Smooth muscle cell (in vitro differentiated cells): Measurements from ENCODE around the gene KLHL42. TPM values are rescaled to one million over a fixed set of nuclear protein-coding genes. Genes with fewer than 3 reads are reported as not detected.

ENCODE experiments used
- DNase-seq: peaks from one replicate; lab custom pipeline; 2025; ENCODE audit not compliant: unreplicated experiment; lab: John Stamatoyannopoulos, UW
- H2AFZ ChIP-seq: fragments of 200-600 bp; sonication (generic); 2 replicates; pipeline ENCODE4 v1.6.0; 2016; ENCODE audit warnings: antibody characterized with exemption, low read depth, mild to moderate bottlenecking
- H3F3A ChIP-seq: fragments of 200-600 bp; sonication (generic); 2 replicates; pipeline ENCODE4 v1.6.0; 2017; ENCODE audit warnings: antibody characterized with exemption, low read depth
- H3K27ac ChIP-seq: fragments of 200-600 bp; sonication (generic); 2 replicates; pipeline ENCODE4 v1.5.1; 2016; ENCODE audit warnings: low read depth, mild to moderate bottlenecking
- H3K27me3 ChIP-seq: fragments of 200-600 bp; sonication (generic); 2 replicates; pipeline ENCODE4 v1.6.1; 2016; ENCODE audit warnings: low read depth, mild to moderate bottlenecking
- H3K36me3 ChIP-seq: fragments of 200-600 bp; sonication (generic); 2 replicates; pipeline ENCODE4 v1.5.1; 2016; ENCODE audit warnings: low read depth
- H3K4me1 ChIP-seq: fragments of 200-600 bp; sonication (generic); 2 replicates; pipeline ENCODE4 v1.5.1; 2016; ENCODE audit warnings: low read depth
- H3K4me2 ChIP-seq: fragments of 200-600 bp; sonication (generic); 2 replicates; pipeline ENCODE4 v1.6.0; 2016; ENCODE audit warnings: mild to moderate bottlenecking
- H3K4me3 ChIP-seq: fragments of 200-600 bp; sonication (generic); 2 replicates; pipeline ENCODE4 v1.5.1; 2016; ENCODE audit warnings: mild to moderate bottlenecking
- H3K79me2 ChIP-seq: fragments of 200-600 bp; sonication (generic); 2 replicates; pipeline ENCODE4 v1.6.0; 2016; ENCODE audit warnings: low read depth, mild to moderate bottlenecking
- H3K9ac ChIP-seq: fragments of 200-600 bp; sonication (generic); 2 replicates; pipeline ENCODE4 v1.6.0; 2016; ENCODE audit warnings: low read depth
- H3K9me3 ChIP-seq: fragments of 200-600 bp; sonication (generic); replicated peaks from 2 replicates; pipeline ENCODE4 v1.5.1; 2016; ENCODE audit warnings: low read depth
- H4K20me1 ChIP-seq: fragments of 200-600 bp; sonication (generic); 2 replicates; pipeline ENCODE4 v1.6.0; 2016; ENCODE audit warnings: low read depth
- CTCF ChIP-seq: fragments of 200-600 bp; sonication (generic); IDR thresholded peaks from 2 replicates; pipeline ENCODE4 v1.5.1; 2017; ENCODE audit warnings: borderline replicate concordance, mild to moderate bottlenecking, antibody characterized with exemption; ENCODE audit not compliant: insufficient read depth, poor library complexity, severe bottlenecking
- WGBS: methylation state at CpG from one replicate; pipeline ENCODE4 v1.1.7; 2016; ENCODE audit warnings: low lambda C conversion rate; 5-methylcytosine and 5-hydroxymethylcytosine counted together
- polyA plus RNA-seq: library from polyadenylated mRNA; unstranded; fragments of >200 nt; fragmentation: Nextera tagmentation; extraction: Ambion mirVana; gene quantifications from 2 replicates; pipeline ENCODE4 v1.2.1, GENCODE V29; 2016
- total RNA-seq: library from RNA; depleted of rRNA; stranded (reverse); fragments of >200 nt; gene quantifications from 2 replicates; pipeline ENCODE4 v1.2.3, GENCODE V29; 2014

The KLHL42 gene
- total and polyA plus RNA-seq, 2 experiments from 2014 or later = 25.6 to 35.4 TPM

DNA sequence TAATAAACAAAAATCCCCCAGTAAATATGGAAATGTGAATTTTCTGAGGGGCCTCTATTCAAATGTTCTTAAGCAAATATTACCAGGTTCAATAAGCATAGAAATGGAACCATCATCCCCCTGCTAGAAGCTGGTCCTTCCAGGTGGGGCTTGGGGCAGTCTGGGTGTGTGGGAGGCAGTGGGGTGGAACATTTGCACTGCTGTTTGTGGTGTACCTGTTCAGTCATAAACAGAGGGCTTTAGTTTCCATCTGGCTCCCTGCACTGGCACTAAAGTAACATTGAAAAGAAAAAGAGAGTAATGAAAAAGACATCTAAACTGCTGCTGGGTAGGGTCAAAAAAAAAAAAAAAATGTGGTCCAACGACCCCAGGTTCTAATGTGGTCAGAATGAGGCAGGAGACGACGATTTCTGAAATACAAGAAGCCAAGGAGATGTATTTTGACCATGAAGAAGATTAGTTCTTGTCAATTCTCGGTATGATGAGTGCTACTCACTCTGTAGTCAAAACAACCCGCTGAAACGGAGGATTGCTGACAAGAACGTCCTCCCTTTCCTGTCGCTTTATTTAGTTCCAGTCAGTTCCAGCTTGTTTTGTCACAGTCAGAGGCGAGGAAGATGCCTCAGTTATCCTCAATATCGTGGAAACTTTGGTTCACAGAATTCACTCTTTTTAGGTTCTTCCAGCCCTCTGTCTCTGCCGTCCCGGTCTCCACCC, 44.3 kb downstream of the KLHL42 start:
- no peak for DNase-seq
- no peak overlapping the region for H2AFZ ChIP-seq
- H3K4me2 ChIP-seq = no peak overlapping the region

DNA sequence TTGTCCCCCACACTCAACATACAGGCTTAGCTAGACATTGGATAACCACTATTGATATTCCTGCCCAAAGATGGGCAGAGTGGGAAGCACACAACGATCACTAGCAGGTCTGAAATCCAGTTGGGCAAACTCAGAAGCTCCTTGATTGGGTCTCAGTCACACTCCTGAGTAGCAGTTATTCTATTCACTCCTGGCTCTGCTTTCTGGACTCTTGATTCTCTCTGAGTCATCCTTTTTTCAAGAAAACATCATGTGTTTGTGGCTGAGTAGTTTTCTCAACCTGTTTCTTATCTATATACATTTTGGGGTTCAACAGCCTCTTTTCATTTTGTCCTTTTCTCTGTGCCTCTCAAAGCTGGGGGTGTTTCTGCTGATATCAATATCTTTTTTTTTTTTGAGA, 46.0 kb downstream of the KLHL42 start:
- Histone ChIP-seq H3K4me3 (no peak overlapping the region), H3K4me1 (peaks cover 5% of the 10 kb centered on the region), H4K20me1 (no peaks in the 10 kb centered on the region), H3K27me3 (no peaks in the 10 kb centered on the region), H3K79me2 (no peaks in the 10 kb centered on the region), H3K9ac (no peak overlapping the region), H3F3A (no peaks in the 10 kb centered on the region), H3K27ac (no peak overlapping the region), H3K36me3 (no peaks in the 10 kb centered on the region), H3K4me2 (no peak overlapping the region), H3K9me3 (no peaks in the 10 kb centered on the region), H2AFZ (no peak overlapping the region)
- WGBS = 91% methylated on average over 1 of the region's 1 CpG
- DNase-seq = no peak
- no peak for TF ChIP-seq CTCF

More for the DNA sequence above, 44.3 kb downstream of the KLHL42 start:
- H3K9ac ChIP-seq = no peak overlapping the region
- no peaks in the 10 kb centered on the region for H3F3A ChIP-seq
- H3K4me1 ChIP-seq = peaks cover 8% of the 10 kb centered on the region
- no peak overlapping the region for H3K27ac ChIP-seq
- no peaks in the 10 kb centered on the region for H3K27me3 ChIP-seq
- no peaks in the 10 kb centered on the region for H4K20me1 ChIP-seq
- no peak for TF ChIP-seq CTCF
- no peaks in the 10 kb centered on the region for H3K9me3 ChIP-seq
- H3K36me3 ChIP-seq = no peaks in the 10 kb centered on the region
- 87% methylated on average over 12 of the region's 12 CpGs for WGBS
- H3K4me3 ChIP-seq = no peak overlapping the region
- no peaks in the 10 kb centered on the region for H3K79me2 ChIP-seq

DNA sequence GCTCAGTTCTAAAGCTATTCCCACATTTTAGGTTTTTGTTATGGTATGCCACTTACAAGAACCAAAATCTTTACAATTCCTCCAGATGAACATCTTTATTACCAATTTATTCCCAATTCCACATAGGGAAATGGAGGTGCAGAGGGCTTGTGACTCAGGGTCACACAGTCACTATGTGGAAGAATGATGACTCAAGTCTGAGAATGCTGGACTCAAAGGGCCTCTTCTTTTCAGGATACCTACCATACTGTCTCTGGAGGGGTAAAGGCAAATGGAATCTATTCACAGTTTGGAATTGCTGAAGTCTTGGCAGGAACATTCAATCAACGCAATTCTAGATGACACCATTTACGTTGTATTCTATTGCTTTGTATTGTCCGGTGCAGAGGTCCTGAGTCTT, 48.2 kb downstream of the KLHL42 start:
- Histone ChIP-seq H3K9ac (no peak overlapping the region), H3K4me1 (no peaks in the 10 kb centered on the region), H3K4me3 (no peak overlapping the region), H2AFZ (no peak overlapping the region), H3K79me2 (no peaks in the 10 kb centered on the region), H3K36me3 (no peaks in the 10 kb centered on the region), H3K4me2 (no peak overlapping the region), H4K20me1 (no peaks in the 10 kb centered on the region), H3K27ac (no peak overlapping the region), H3K9me3 (no peaks in the 10 kb centered on the region), H3K27me3 (no peaks in the 10 kb centered on the region), H3F3A (no peaks in the 10 kb centered on the region)
- no peak for DNase-seq
- 98% methylated on average over 3 of the region's 3 CpGs for WGBS
- no peak for TF ChIP-seq CTCF
